Common myeloid progenitor, CD34-positive (primary cell): ENCODE measurements around the gene SH2D6.

Experiments used
- CTCF ChIA-PET: fragments of 350-600 bp; sonication (Branson Sonifier 250); formaldehyde crosslinking; loops from one replicate; lab custom pipeline; 2021; ENCODE audit warnings: antibody characterized with exemption; lab: Charles Lee
- POLR2A ChIA-PET: fragments of 350-600 bp; sonication (Branson Sonifier 250); formaldehyde crosslinking; loops from one replicate; lab custom pipeline; 2021; ENCODE audit warnings: antibody characterized with exemption; lab: Charles Lee
- DNase-seq, 3 donors: peaks; one replicate each; pipeline versions ENCODE4 v3.0.0 to v3.0.0-alpha.2; 2013
- H3K27ac ChIP-seq, 2 experiments: 1 replicate in 1 of 2; 2 replicates in 1 of 2; pipeline ENCODE4 v1.7.0; 2013; ENCODE audit warnings: inconsistent platforms in 2 of 2, low read length in 2 of 2, mild to moderate bottlenecking in 2 of 2, low read depth in 1 of 2, moderate library complexity in 1 of 2; ENCODE audit not compliant: severe bottlenecking in 2 of 2, insufficient read depth in 1 of 2, poor library complexity in 1 of 2
- H3K27me3 ChIP-seq, 5 experiments: replicated peaks in 2 of 5; 1 replicate in 3 of 5; 2 replicates in 2 of 5; pipeline versions ENCODE4 v1.6.1 to v1.7.0; 2013; ENCODE audit warnings: low read length in 4 of 5, mild to moderate bottlenecking in 2 of 5, moderate library complexity in 2 of 5, inconsistent platforms in 1 of 5; ENCODE audit not compliant: insufficient read depth in 5 of 5, control insufficient read depth in 4 of 5
- H3K36me3 ChIP-seq, 4 experiments: 1 replicate in 2 of 4; 2 replicates in 2 of 4; pipeline versions ENCODE4 v1.6.1 to v1.7.0; 2013; ENCODE audit warnings: low read length in 3 of 4, control low read depth in 1 of 4, mild to moderate bottlenecking in 1 of 4; ENCODE audit not compliant: control insufficient read depth in 4 of 4, insufficient read depth in 4 of 4
- H3K4me1 ChIP-seq, 4 experiments: 1 replicate in 3 of 4; 2 replicates in 1 of 4; pipeline versions ENCODE4 v1.6.1 to v1.7.1; 2013; ENCODE audit warnings: low read length in 3 of 4, mild to moderate bottlenecking in 3 of 4, control low read depth in 1 of 4, inconsistent platforms in 1 of 4, moderate library complexity in 1 of 4; ENCODE audit not compliant: control insufficient read depth in 4 of 4, insufficient read depth in 4 of 4; ENCODE audit errors: control extremely low read depth in 1 of 4
- H3K4me3 ChIP-seq, 7 experiments: 1 replicate in 4 of 7; 2 replicates in 3 of 7; pipeline versions ENCODE4 v1.5.1 to v1.7.0; 2013; ENCODE audit warnings: mild to moderate bottlenecking in 7 of 7, low read length in 6 of 7, moderate library complexity in 6 of 7, inconsistent platforms in 2 of 7, low read depth in 2 of 7, control low read depth in 1 of 7; ENCODE audit not compliant: insufficient read depth in 4 of 7, control insufficient read depth in 1 of 7; ENCODE audit errors: extremely low read depth in 1 of 7
- H3K9me3 ChIP-seq, 5 experiments: 1 replicate in 4 of 5; 2 replicates in 1 of 5; pipeline versions ENCODE4 v1.6.1 to v1.7.1; 2013; ENCODE audit warnings: low read length in 4 of 5, mild to moderate bottlenecking in 2 of 5, inconsistent platforms in 1 of 5, low read depth in 1 of 5, moderate library complexity in 1 of 5; ENCODE audit not compliant: control insufficient read depth in 4 of 5, insufficient read depth in 2 of 5; ENCODE audit errors: control extremely low read depth in 1 of 5
- WGBS: methylation state at CpG from one replicate; pipeline ENCODE4 v1.1.5; 2013; ENCODE audit not compliant: insufficient coverage; 5-methylcytosine and 5-hydroxymethylcytosine counted together

SH2D6 gene

DNA sequence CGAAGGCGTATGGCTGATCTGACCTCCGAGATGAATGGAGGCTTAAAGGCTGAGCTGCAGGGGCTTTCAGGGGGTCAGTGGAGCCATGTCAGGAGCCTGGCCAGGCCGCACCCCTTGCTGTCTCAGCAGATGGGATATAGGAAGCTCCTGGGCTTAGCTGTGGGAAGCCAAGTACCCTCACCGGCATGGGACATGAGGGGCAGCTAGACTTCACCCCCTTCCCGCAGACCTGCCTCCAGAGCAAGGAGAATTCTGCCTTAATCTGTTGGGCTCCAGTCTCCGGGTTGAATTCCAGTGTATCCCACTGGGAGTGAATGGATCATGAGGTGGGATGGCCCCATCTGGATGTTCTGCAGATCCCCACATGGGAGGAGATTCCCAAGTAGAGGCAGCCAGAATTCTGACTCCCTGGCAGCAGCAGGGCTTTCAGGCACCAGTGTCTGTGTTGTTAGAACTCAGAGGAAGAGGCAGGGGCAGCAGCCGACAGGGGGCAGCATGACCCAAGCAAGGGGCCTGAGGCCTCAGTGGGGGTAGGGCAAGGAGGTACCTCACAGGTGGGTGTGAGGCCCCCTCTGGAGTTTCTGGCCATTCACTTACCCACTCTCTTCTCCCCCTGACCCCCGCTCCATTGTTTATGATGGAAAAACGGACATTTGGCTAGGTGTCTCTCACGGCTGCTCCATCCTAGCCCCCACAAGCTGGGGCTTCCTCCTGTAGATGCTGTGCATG lies 27.4 kb upstream of the SH2D6 start:
- H3K9me3 ChIP-seq, result no peaks in the 10 kb centered on the region
- H3K27ac ChIP-seq, result no peak overlapping the region
- no peak overlapping the region for H3K4me3 ChIP-seq
- peak; percentile 61 to 75 (median 68) for DNase-seq
- WGBS, result 78% methylated on average over 9 of the region's 11 CpGs
- H3K36me3 ChIP-seq, result peaks cover 15 to 72% (median 46%) of the 10 kb centered on the region in 4 experiments
- CTCF ChIA-PET, result interaction anchor here (0.7 to 12.6 kb wide), 18 partner anchors 8 to 168 kb away, joined by 3 to 250 read pairs (median 4); partner anchors contain the start of gene SH2D6
- peaks cover 0 to 5% (median under 1%) of the 10 kb centered on the region in 4 experiments for H3K4me1 ChIP-seq
- no peaks in the 10 kb centered on the region for H3K27me3 ChIP-seq
- POLR2A ChIA-PET, result interaction anchor here (1.5 kb wide), 1 partner anchor 155 kb away, joined by 3 read pairs; no protein-coding TSS in a partner anchor

DNA sequence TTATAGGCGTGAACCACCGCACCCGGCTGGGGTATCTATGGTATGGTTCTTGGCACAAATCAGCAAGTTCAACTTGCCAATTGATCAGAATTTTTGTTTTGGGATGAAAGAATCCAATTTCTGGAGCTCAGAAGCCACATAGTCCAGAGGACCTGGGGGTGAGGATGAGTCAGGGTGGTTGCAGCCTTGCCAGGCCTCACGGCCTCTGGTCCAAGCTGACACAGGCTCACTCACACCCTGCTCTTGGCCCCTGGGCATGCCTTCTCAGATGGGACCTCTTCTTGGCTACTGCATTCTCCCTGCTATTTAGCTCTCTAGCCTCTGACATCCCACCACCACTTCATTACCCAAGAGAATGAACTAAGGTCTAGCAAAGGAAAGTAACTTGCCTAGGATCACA lies 24.7 kb upstream of the SH2D6 start:
- 98% methylated on average over 4 of the region's 4 CpGs for WGBS
- CTCF ChIA-PET, result interaction anchor here (1.0 to 12.6 kb wide), 13 partner anchors 8 to 157 kb away, joined by 3 to 250 read pairs (median 6); partner anchors contain the start of gene SH2D6
- POLR2A ChIA-PET, result interaction anchor here (0.6 to 2.0 kb wide), 3 partner anchors 20 to 145 kb away, joined by 4 to 6 read pairs (median 5); partner anchors contain the start of genes MAT2A and SH2D6
- Histone ChIP-seq H3K36me3 (peaks cover 14 to 81% (median 42%) of the 10 kb centered on the region in 4 experiments), H3K9me3 (no peaks in the 10 kb centered on the region), H3K27me3 (no peaks in the 10 kb centered on the region), H3K4me1 (peaks cover 0 to 5% (median under 1%) of the 10 kb centered on the region in 4 experiments), H3K27ac (no peak overlapping the region), H3K4me3 (no peak overlapping the region)
- no peak for DNase-seq

DNA sequence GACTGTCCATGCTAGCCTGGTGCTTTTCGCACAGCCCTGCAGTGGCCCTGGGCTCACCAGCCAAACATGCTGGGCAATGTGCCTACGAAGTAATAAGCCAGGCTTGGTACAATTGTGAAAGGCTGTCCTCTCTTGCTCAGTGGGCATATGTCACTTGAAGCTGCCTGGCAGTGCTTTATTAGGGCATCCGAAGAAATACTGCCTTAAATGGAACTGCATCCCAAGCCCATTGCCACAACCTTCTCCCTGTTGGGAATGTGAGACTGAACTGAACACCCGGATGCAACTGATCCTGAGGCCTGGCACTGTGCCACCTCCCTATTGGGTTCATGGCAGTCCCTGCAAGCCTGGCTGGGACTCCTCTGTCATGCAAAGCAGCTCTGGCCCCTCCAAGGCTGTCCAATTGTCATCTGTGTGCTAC lies 24.2 kb upstream of the SH2D6 start:
- POLR2A ChIA-PET, result interaction anchor here (0.6 to 1.8 kb wide), 2 partner anchors 20 to 24 kb away, joined by 4 to 6 read pairs; partner anchors contain the start of gene SH2D6
- no peak for DNase-seq
- WGBS, result 88% methylated on average over 4 of the region's 4 CpGs

DNA sequence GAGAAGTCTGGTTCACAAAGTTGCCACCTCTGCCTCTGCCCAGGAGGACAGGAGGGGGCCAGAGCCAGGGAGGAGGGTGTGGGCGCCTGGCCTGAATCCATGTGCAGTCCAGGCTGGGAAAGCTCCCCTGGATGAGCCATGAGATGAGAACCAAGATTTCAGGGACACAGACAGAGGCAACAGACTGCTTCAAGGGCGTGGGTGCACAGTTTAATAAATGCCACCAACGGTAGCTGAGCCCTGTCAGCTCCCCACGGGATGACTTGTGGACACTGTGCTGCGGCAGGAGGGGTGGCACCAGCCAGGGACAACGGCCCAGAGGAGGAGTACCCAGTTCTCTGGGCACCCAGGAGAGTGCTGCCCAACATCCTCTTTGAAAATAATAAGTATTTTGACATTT lies 23.5 kb upstream of the SH2D6 start:
- Histone ChIP-seq H3K27ac (no peak overlapping the region), H3K9me3 (no peaks in the 10 kb centered on the region), H3K27me3 (no peaks in the 10 kb centered on the region), H3K4me1 (peaks cover 0 to 5% (median under 1%) of the 10 kb centered on the region in 4 experiments), H3K36me3 (peaks cover 13 to 78% (median 40%) of the 10 kb centered on the region in 4 experiments), H3K4me3 (no peak overlapping the region)
- CTCF ChIA-PET, result interaction anchor here (1.1 to 12.6 kb wide), 3 partner anchors 11 to 156 kb away, joined by 4 to 250 read pairs (median 21); no protein-coding TSS in a partner anchor
- 100% methylated on average over 4 of the region's 6 CpGs for WGBS
- POLR2A ChIA-PET, result no interaction called here
- DNase-seq, result no peak

More for the DNA sequence above, 24.2 kb upstream of the SH2D6 start:
- no peak overlapping the region for H3K4me3 ChIP-seq
- peaks cover 0 to 5% (median under 1%) of the 10 kb centered on the region in 4 experiments for H3K4me1 ChIP-seq
- H3K27me3 ChIP-seq, result no peaks in the 10 kb centered on the region
- no peak overlapping the region for H3K27ac ChIP-seq
- H3K9me3 ChIP-seq, result no peaks in the 10 kb centered on the region
- CTCF ChIA-PET, result interaction anchor here (1.1 to 12.6 kb wide), 9 partner anchors 8 to 157 kb away, joined by 3 to 250 read pairs (median 6); no protein-coding TSS in a partner anchor
- peaks cover 16 to 81% (median 40%) of the 10 kb centered on the region in 4 experiments for H3K36me3 ChIP-seq

DNA sequence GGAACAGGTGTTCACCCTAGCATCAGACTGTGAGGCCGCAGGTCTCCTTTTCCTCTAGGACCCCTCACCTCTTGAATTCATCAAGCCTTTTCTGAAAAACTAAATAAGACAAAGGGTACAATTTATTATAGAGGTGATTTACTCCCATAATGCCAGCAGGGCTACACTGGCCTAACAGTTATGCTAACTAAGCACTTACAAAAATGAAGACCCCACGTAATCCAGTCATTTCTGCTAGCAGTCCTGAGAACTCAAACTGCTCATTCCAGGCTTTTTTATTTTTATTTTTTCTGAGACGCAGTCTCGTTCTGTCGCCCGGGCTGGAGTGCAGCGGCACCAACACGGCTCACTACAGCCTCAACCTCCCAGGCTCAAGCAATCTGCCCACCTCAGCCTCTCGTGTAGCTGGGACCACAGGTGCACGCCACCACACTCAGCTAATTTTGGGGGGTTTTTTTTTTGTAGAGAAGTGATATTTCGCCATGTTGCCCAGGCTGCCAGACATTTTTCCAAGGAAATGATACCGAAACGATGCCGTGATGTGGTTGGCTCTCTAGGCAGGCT lies 22.5 kb upstream of the SH2D6 start:
- H3K9me3 ChIP-seq, result no peaks in the 10 kb centered on the region
- no peaks in the 10 kb centered on the region for H3K27me3 ChIP-seq
- no peak overlapping the region for H3K27ac ChIP-seq
- peaks cover 0 to 5% (median under 1%) of the 10 kb centered on the region in 4 experiments for H3K4me1 ChIP-seq
- peaks cover 20 to 78% (median 43%) of the 10 kb centered on the region in 4 experiments for H3K36me3 ChIP-seq
- CTCF ChIA-PET, result interaction anchor here (1.2 kb wide), 1 partner anchor 156 kb away, joined by 4 read pairs; no protein-coding TSS in a partner anchor
- no peak overlapping the region for H3K4me3 ChIP-seq
- no peak for DNase-seq
- POLR2A ChIA-PET, result no interaction called here
- 94% methylated on average over 6 of the region's 14 CpGs for WGBS

DNA sequence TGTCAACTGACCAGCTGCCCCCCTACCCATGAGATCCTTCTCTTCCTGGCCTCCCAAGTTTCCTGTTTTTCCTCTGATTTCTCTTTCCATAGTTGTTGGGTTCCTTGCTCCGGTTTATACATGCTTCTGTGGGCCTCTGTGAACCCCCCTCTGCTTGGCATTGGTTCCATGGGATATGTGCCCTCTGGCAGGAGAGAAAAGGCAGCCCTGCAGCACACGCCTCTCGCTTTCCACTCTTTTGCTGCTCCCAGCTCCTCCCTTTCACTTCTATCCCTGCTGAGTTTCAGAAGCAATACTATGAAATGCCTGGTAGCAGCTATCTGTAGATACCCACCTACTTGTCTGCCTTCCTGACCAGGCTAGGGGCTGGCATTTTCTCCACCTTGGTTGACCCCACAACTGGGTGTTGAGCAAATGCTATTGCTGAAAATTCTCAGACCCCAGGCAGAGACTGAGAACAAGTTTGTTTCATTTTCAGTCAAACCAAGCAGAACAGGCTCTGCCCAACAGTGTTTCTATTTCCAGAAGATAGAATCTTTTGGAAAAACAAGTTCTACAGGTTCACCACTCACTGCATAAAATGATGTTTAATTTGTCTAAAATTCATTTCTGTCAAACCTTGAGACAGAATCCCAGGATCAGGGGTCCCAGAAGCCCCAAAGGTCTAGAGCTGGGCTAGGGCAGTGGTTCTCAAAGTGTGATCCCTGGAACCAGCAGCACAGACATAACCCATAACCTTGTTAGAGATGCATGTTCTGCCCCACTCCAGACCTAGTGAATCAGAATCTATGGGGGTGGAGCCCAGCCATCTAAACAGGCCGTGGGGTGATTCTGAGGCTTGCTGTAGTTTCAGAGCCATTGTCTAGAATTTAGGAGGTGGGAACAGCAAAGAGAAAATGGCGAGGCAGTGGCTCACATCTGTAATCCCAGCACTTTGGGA lies 21.7 kb upstream of the SH2D6 start:
- WGBS, result 100% methylated on average over 4 of the region's 5 CpGs
- ChIA-PET POLR2A (no interaction called here), CTCF (interaction anchor here (1.2 to 1.4 kb wide), 2 partner anchors 9 to 155 kb away, joined by 4 read pairs; no protein-coding TSS in a partner anchor)
- H3K4me3 ChIP-seq, result no peak overlapping the region
- H3K9me3 ChIP-seq, result no peaks in the 10 kb centered on the region
- H3K36me3 ChIP-seq, result peaks cover 20 to 78% (median 43%) of the 10 kb centered on the region in 4 experiments
- no peak for DNase-seq
- peaks cover 0 to 9% (median 4%) of the 10 kb centered on the region in 4 experiments for H3K4me1 ChIP-seq
- no peaks in the 10 kb centered on the region for H3K27me3 ChIP-seq
- no peak overlapping the region for H3K27ac ChIP-seq
